HuH-7.5 (cell line): ENCODE results near the gene RBPMS2.
"Not testable (repeated sequence)": the region's sequence is repeated elsewhere in the genome, so short reads cannot be mapped to it uniquely, and the experiment has no call there.

Experiments
- DNase-seq: peaks from one replicate; pipeline ENCODE4 v3.0.0; 2011; ENCODE audit warnings: low spot score

RBPMS2 gene

GRCh38 chr15:64753480-64754185, 21.8 kb downstream of the RBPMS2 start:
- DNase-seq: no peak

GRCh38 chr15:64751464-64751863, 23.9 kb downstream of the RBPMS2 start:
- no peak for DNase-seq

- peak; percentile 40 for DNase-seq
Measured at GRCh38 chr15:64749999-64750657, 25.3 kb downstream of the RBPMS2 start.

- no peak for DNase-seq
Measured at GRCh38 chr15:64749167-64749566, 26.2 kb downstream of the RBPMS2 start.

GRCh38 chr15:64748251-64748650, 27.1 kb downstream of the RBPMS2 start:
- no peak for DNase-seq

- no peak for DNase-seq
Measured at GRCh38 chr15:64747578-64747977, 27.8 kb downstream of the RBPMS2 start.

GRCh38 chr15:64746921-64747320, 28.5 kb downstream of the RBPMS2 start:
- DNase-seq: no peak

- no peak for DNase-seq
Measured at GRCh38 chr15:64746356-64746755, 29.0 kb downstream of the RBPMS2 start.

GRCh38 chr15:64743691-64744090, 31.7 kb downstream of the RBPMS2 start:
- no peak for DNase-seq

GRCh38 chr15:64742921-64743320, 32.5 kb downstream of the RBPMS2 start:
- DNase-seq: no peak

GRCh38 chr15:64742385-64742784, 33.0 kb downstream of the RBPMS2 start:
- DNase-seq: no peak

- not testable (repeated sequence) for DNase-seq
Measured at GRCh38 chr15:64741708-64742107, 33.7 kb downstream of the RBPMS2 start.

GRCh38 chr15:64740311-64741170, 34.8 kb downstream of the RBPMS2 start:
- DNase-seq: no peak

- no peak for DNase-seq
Measured at GRCh38 chr15:64739577-64740143, 35.7 kb downstream of the RBPMS2 start.

GRCh38 chr15:64739156-64739555, 36.2 kb downstream of the RBPMS2 start:
- DNase-seq: no peak

GRCh38 chr15:64738226-64739095, 36.9 kb downstream of the RBPMS2 start:
- DNase-seq: no peak

GRCh38 chr15:64732156-64732860, 43.1 kb downstream of the RBPMS2 start:
- peak; percentile 23 for DNase-seq

GRCh38 chr15:64731805-64732151, 43.6 kb downstream of the RBPMS2 start:
- DNase-seq: no peak

- DNase-seq: peak; percentile 65
Measured at GRCh38 chr15:64731012-64731804, 44.2 kb downstream of the RBPMS2 start.

GRCh38 chr15:64730151-64730550, 45.2 kb downstream of the RBPMS2 start:
- no peak for DNase-seq
